GM12874 (cell line): ENCODE measurements around the gene HCN1.

Source experiments
- TF ChIP-seq, protein P1 (sequence below): IDR thresholded peaks from 2 replicates; pipeline ENCODE4 v1.5.1; 2011; ENCODE audit warnings: low read depth, mild to moderate bottlenecking, control low read depth, low read length, moderate library complexity; ENCODE audit not compliant: insufficient read depth

Gene HCN1

GRCh38 chr5:45677524-45677923 is 18.7 kb downstream of the HCN1 start:
- TF ChIP-seq, protein P1, sequence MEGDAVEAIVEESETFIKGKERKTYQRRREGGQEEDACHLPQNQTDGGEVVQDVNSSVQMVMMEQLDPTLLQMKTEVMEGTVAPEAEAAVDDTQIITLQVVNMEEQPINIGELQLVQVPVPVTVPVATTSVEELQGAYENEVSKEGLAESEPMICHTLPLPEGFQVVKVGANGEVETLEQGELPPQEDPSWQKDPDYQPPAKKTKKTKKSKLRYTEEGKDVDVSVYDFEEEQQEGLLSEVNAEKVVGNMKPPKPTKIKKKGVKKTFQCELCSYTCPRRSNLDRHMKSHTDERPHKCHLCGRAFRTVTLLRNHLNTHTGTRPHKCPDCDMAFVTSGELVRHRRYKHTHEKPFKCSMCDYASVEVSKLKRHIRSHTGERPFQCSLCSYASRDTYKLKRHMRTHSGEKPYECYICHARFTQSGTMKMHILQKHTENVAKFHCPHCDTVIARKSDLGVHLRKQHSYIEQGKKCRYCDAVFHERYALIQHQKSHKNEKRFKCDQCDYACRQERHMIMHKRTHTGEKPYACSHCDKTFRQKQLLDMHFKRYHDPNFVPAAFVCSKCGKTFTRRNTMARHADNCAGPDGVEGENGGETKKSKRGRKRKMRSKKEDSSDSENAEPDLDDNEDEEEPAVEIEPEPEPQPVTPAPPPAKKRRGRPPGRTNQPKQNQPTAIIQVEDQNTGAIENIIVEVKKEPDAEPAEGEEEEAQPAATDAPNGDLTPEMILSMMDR = no peak

GRCh38 chr5:45672271-45672670 is 23.9 kb downstream of the HCN1 start:
- TF ChIP-seq, protein P1 = no peak

DNA sequence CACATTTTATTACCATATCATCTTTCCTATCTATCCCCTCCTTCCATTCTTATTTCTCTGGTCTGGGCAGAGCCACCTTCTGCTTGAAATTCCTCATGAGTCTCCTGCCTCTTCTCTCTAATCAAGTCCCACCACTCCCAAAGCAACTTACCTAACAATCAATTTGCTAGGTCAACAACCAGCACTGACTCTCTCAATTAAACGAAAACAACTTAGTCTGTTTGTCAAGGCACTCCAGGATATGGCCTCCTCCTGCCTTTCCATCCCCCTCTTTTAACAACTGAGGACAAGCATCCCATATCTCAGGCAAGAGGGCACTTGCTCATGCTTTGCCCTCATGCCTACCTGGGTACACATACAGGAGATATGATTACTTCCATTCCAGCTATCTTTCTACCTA is 47.4 kb downstream of the HCN1 start:
- TF ChIP-seq, protein P1 = no peak

DNA sequence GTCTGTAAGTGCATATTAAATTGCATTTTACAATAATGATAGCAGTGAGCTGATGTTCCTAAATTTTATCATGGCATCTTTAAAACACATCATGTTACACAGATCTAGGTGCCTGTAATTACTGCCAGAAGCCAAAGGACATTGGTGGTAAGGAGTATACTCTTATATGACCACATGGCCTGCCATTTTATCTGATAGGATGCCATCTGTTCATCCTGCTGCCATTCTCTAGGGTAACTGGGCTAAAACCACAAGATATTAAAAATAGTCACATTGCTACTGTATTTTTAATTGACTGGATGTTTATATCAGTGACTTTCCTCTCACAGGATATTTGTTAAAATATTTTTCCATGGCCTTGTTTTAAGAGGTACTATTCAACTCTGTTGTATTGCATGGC is 53.1 kb downstream of the HCN1 start:
- TF ChIP-seq, protein P1 = no peak

DNA sequence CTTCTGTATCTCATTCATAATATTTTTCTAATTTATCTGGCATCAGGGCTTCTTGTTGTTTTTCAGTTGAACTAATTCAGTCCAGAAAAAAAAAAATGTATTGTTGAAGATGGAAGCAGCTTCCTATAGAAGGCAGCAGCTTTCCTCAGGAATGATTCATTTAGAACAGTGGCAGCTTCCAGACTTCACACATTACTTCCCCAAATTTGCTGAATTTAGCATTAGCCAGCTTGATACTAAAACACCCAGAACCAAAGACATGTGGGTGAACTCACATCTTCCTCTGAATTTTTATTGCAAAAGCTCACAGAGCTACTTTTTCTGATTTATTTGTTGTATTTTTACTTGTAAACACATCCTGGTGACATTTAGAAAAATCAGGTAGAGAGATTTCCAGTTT is 53.8 kb downstream of the HCN1 start:
- TF ChIP-seq, protein P1 = no peak

DNA sequence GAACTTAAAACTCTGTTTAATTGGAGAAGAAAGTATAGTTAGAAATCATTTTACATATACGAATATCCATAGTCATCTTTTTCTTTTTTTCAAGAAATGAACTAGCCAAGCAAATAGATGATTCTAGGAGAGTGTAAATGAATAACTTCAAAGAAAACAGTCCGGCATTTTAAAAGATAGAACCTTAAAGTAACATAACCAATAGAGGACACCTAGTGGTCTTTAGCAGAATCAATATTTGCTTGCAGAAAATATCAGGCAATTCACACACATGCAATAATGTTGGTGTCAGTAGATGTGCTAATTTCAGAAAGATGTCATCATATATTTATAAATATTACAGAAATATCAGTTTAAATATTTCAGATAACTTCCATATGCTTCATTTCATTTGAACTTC is 57.1 kb downstream of the HCN1 start:
- TF ChIP-seq, protein P1 = no peak

- TF ChIP-seq, protein P1 = no peak
Observed at GRCh38 chr5:45627076-45627656, 69.0 kb downstream of the HCN1 start.
